Measurements from ENCODE around the gene TBC1D7. TPM values are rescaled to one million over a fixed set of nuclear protein-coding genes. Genes with fewer than 3 reads are reported as not detected.

Gene TBC1D7
- total RNA-seq, 2 donors from 2014 or later: 20.3 to 22.8 TPM

GRCh38 chr6:13260831-13261230, 67.5 kb downstream of the TBC1D7 start:
- H3K4me1 Mint-ChIP-seq (ENCODE audit: low read depth): peaks cover 5% of the 10 kb centered on the region
- no peaks in the 10 kb centered on the region for H3K27me3 Mint-ChIP-seq (ENCODE audit: low read depth)
- H3K9me3 Mint-ChIP-seq: peaks cover 0 to 4% of the 10 kb centered on the region in 2 donors
- H3K4me3 Mint-ChIP-seq: no peak overlapping the region
- DNase-seq (no peak), ATAC-seq (replicated peaks in 1 of 2) (no peak)
- no peak overlapping the region for H3K27ac Mint-ChIP-seq
- peaks cover 0 to 4% of the 10 kb centered on the region in 2 donors for H3K36me3 Mint-ChIP-seq (ENCODE audit: insufficient read depth in 2 of 2)

- Mint-ChIP-seq H3K4me3 (no peak overlapping the region), H3K27ac (no peak overlapping the region), H3K4me1 (ENCODE audit: low read depth) (peaks cover 5% of the 10 kb centered on the region), H3K27me3 (ENCODE audit: low read depth) (no peaks in the 10 kb centered on the region), H3K9me3 (peaks cover 0 to 4% of the 10 kb centered on the region in 2 donors), H3K36me3 (ENCODE audit: insufficient read depth in 2 of 2) (peaks cover 0 to 4% of the 10 kb centered on the region in 2 donors)
- ATAC-seq (replicated peaks in 1 of 2) (no peak), DNase-seq (no peak)
Observed at GRCh38 chr6:13260101-13260598, 68.2 kb downstream of the TBC1D7 start.

- ATAC-seq (replicated peaks in 1 of 2): no peak
- Mint-ChIP-seq H3K4me1 (ENCODE audit: low read depth) (peaks cover 5% of the 10 kb centered on the region), H3K4me3 (no peak overlapping the region), H3K27me3 (ENCODE audit: low read depth) (no peaks in the 10 kb centered on the region), H3K36me3 (ENCODE audit: insufficient read depth in 2 of 2) (peaks cover 0 to 4% of the 10 kb centered on the region in 2 donors), H3K9me3 (peaks cover 0 to 2% of the 10 kb centered on the region in 2 donors), H3K27ac (no peak overlapping the region)
- DNase-seq: no peak
Observed at GRCh38 chr6:13259393-13259792, 68.9 kb downstream of the TBC1D7 start.

- DNase-seq: no peak
- H3K36me3 Mint-ChIP-seq (ENCODE audit: insufficient read depth in 2 of 2): peaks cover 0 to 4% of the 10 kb centered on the region in 2 donors
- no peaks in the 10 kb centered on the region for H3K27me3 Mint-ChIP-seq (ENCODE audit: low read depth)
- H3K27ac Mint-ChIP-seq: no peak overlapping the region
- peaks cover 1% of the 10 kb centered on the region for H3K4me1 Mint-ChIP-seq (ENCODE audit: low read depth)
- no peak overlapping the region for H3K4me3 Mint-ChIP-seq
- ATAC-seq (replicated peaks in 1 of 2): no peak
- H3K9me3 Mint-ChIP-seq: peaks cover 0 to 2% of the 10 kb centered on the region in 2 donors
Observed at GRCh38 chr6:13256266-13257001, 71.9 kb downstream of the TBC1D7 start.

Other genes starting within 250 kb of the TBC1D7 start
- gene GFOD1, start 159.1 kb upstream of the TBC1D7 start, total RNA-seq: 1 to 10 TPM; 3.3 to 5.2 TPM
- gene SIRT5, start 246.1 kb upstream of the TBC1D7 start, total RNA-seq: 10 to 100 TPM; 12.2 to 14.3 TPM

Data from activated T-cell treated with anti-CD3 and anti-CD28 coated beads, Interleukin-2, amount 50 U/mL, for 72 hours (primary cell).